Head of caudate nucleus (tissue), 42 donors: ENCODE results near the gene NEB.

ENCODE experiments used
- DNase-seq, 42 donors: peaks; one replicate each; pipeline versions ENCODE4 v3.0.0 to v3.0.0-alpha.2; 2020 to 2021; ENCODE audit warnings: mixed read lengths in 7 of 42
- intact Hi-C: fragments of 100-400 bp; cut with DNase I; formaldehyde crosslinking; loops from one replicate; pipeline ENCODE4 v1.15.0; 2022

NEB gene

DNA sequence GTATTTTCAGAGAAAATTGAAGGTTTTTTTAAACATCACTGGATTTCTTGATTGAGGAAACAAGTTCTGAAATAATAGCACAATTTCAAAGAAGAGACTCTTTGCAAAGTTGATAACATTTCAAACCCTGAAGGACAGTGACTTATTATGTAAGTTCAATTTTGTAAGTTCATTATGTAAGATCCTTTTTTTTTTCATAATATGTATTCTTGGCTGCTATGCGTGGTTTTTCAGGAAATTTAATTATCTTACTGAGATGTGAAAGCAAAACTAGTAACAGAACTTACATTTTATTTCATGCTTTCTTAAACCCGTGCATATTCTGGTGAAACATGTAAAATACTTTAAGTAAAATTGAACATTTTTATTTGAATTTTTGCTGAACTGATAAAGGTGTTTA, 259.2 kb downstream of the NEB start:
- intact Hi-C loops: no loop called here
- no peak for DNase-seq

DNA sequence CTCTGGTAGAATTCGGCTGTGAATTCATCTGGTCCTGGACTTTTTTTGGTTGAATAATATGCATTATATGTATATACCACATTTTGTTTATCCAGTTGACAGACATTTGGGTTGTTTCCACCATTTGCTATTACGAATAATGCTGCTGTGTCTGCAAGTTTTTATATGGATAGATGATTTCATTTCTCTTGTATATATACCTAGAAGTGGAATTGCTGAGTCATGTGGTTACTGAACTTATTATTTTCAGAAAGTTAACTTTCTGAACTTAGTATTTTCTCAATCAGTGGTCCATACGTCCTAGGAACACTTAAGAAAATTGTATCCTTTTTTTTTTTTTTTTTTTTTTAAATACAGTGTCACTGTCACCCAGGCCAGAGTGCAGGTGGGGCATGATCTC, 261.3 kb downstream of the NEB start:
- intact Hi-C loops: no loop called here
- no peak for DNase-seq

DNA sequence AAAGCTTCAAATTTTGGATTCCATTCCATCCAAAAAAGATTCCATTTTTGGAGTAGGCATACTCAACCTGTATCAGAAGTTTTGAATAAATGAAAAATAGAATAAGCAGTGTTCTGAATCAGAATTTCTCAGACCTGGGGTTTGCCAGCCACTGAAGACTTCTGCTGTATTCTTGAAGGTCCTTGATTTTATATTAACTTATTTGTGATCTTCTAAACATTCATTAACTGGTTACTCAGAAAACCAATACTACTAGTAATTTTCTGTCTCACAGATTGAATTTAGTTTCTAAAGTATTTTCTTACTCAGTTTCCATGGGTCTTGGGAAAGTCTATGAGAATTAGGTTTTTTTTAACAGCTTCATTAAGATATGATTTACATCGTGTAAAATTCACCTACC, 263.7 kb downstream of the NEB start:
- no peak for DNase-seq
- intact Hi-C loops: no loop called here

DNA sequence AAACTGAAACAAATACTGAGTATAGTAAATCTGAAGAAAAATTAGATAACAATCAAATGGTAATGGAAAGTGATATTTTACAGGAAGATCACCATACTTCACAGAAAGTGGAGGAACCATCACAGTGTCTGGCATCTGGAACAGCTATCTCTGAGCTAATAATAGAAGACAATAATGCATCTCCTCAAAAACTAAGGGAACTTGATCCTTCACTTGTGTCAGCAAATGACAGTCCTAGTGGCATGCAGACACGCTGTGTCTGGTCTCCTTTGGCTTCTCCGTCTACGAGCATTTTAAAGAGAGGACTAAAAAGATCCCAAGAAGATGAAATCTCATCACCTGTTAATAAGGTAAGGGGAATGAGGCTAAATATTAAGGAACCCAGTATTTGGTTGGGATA, 268.5 kb downstream of the NEB start:
- no peak for DNase-seq
- intact Hi-C loops: no loop called here

DNA sequence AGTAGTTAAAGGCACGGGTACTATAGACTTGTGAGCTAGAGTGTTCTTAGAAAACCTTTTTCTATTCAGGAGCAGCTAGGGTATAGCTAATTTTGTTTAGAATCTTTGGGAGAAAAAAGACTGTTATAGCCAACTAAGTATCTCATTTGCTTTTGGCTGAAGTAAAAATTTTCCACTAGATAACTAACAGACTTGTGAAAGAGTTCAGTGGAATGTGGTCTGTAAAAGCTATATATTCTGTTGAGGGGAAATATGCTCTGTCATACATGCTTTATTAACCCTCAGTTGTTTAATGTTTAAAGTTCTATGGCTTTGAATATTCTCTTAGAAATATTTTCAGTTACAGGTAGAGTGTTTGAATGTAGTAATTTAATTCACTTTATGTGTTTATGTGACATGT, 274.9 kb downstream of the NEB start:
- DNase-seq: no peak
- intact Hi-C loops: no loop called here

DNA sequence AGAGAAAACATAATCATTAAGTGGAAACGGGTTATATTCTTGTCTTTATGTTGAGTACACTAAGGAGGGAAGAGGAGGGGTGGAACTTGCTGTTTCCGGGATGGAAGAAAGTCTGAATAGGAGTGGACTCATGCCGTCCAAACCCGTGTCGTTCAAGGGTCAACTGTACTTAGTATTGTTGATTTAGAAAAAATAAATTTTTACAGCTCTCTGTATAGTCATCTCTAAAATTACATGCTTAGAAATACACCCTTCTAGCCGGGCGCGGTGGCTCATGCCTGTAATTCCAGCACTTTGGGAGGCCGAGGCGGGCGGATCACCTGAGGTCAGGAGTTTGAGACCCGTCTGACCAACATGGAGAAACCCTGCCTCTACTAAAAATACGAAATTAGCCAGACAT, 295.1 kb downstream of the NEB start:
- intact Hi-C loops: no loop called here
- DNase-seq: no peak

DNA sequence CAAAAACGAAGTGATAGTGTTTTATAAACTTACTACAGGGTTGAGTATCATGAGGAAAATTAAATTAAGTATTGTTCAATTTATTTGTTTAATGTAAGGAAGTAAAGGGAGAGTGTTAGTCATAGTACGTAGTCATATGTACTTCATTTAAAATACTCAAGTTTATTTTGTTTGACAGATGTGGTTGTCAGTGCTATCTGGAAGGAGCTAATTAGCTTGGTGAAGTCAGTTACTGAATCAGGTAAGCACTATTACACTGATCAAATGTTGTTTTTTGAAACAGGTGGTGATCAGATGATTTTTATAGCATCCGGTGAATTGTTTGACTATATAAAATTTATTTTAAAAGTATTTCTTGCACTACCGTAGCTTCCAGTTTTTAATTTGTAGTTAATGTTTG, 295.8 kb downstream of the NEB start:
- intact Hi-C loops: no loop called here
- DNase-seq: no peak

DNA sequence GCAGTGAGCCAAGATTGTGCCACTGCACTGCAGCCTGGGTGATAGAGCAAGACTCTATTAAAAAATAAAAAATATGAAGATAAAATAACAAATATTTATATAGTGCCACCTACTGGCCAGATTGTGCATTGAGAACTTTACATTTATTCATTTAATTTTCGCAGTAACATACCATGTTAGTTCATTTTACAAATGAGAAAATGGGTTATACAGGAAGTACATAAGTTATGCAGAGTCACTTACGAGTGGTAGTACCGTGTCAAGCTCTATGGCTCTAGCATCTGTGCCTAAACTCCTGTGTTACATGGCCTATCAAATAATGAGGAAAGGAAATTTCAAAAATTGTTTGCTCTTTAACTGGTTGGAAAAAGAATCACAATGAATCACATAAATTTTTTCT, 296.6 kb downstream of the NEB start:
- intact Hi-C loops: no loop called here
- DNase-seq: peak in 2 of 42 donors; percentile 2 to 6
